Heart right ventricle (tissue), 16 donors: ENCODE data around the gene STARD3NL. TPM values are rescaled to one million over a fixed set of nuclear protein-coding genes. Genes with fewer than 3 reads are reported as not detected.
A peak's percentile ranks its signal among the peaks of the same experiment; 100 is the strongest.
"Not testable (repeated sequence)": the region's sequence is repeated elsewhere in the genome, so short reads cannot be mapped to it uniquely, and the experiment has no call there.

Experiments used
- ATAC-seq, 8 donors: fragments of 200-7000 bp; cut with Tn5 transposase; one replicate each; pipeline ENCODE4 v1.9.1; 2020; ENCODE audit warnings: mild to moderate bottlenecking in 8 of 8, moderate library complexity in 8 of 8, moderate number of reproducible peaks in 1 of 8
- DNase-seq, 2 donors: peaks; one replicate each; pipeline ENCODE4 v3.0.0-alpha.2; 2020
- H3K27ac ChIP-seq, 10 donors: fragments of 200-600 bp; sonication (generic) in 2 of 10; one replicate each; pipeline versions ENCODE4 v1.5.0 to v1.8.0; 2020 to 2022; ENCODE audit warnings: mild to moderate bottlenecking in 3 of 10
- H3K27me3 ChIP-seq, 7 donors: fragments of 200-600 bp; one replicate each; pipeline ENCODE4 v1.8.0; 2021 to 2022; ENCODE audit warnings: mild to moderate bottlenecking in 2 of 7
- H3K36me3 ChIP-seq, 9 donors: fragments of 200-600 bp; sonication (generic) in 1 of 9; one replicate each; pipeline versions ENCODE4 v1.5.0 to v1.8.0; 2020 to 2022; ENCODE audit warnings: mild to moderate bottlenecking in 2 of 9
- H3K4me1 ChIP-seq, 9 donors: fragments of 200-600 bp; sonication (generic) in 1 of 9; one replicate each; pipeline versions ENCODE4 v1.5.0 to v1.8.0; 2020 to 2022; ENCODE audit warnings: mild to moderate bottlenecking in 4 of 9
- H3K4me3 ChIP-seq, 10 donors: fragments of 200-600 bp; sonication (generic) in 2 of 10; one replicate each; pipeline versions ENCODE4 v1.5.0 to v1.8.0; 2020 to 2022; ENCODE audit warnings: mild to moderate bottlenecking in 7 of 10, moderate library complexity in 2 of 10
- H3K9me3 ChIP-seq, 11 donors: fragments of 200-600 bp in 10 of 11; sonication (generic) in 2 of 11; one replicate each; pipeline versions ENCODE4 v1.5.0 to v1.8.0; 2013 to 2022; ENCODE audit warnings: mild to moderate bottlenecking in 2 of 11, control low read depth in 1 of 11, moderate library complexity in 1 of 11
- CTCF ChIP-seq, 9 donors: fragments of 200-600 bp; sonication (generic) in 2 of 9; IDR thresholded peaks; one replicate each; pipeline versions ENCODE4 v1.5.0 to v1.8.0; 2021 to 2022; ENCODE audit warnings: antibody characterized with exemption in 9 of 9, mild to moderate bottlenecking in 5 of 9, moderate library complexity in 1 of 9
- WGBS, 2 donors: extraction: QIAGEN DNeasy Blood & Tissue Kit; methylation state at CpG; one replicate each; pipeline ENCODE4 v1.1.7; 2013; ENCODE audit warnings: inconsistent platforms in 1 of 2; 5-methylcytosine and 5-hydroxymethylcytosine counted together
- intact Hi-C, 10 donors: fragments of 100-400 bp; cut with DNase I; formaldehyde crosslinking; loops; one replicate each; pipeline versions ENCODE4 v1.11.1 to v1.14.2; 2022
- polyA plus RNA-seq, 2 donors: library from polyadenylated mRNA; stranded (reverse); fragments of 200-250 nt; gene quantifications; one replicate each; pipeline ENCODE4 v1.2.3, GENCODE V29; 2013
- total RNA-seq, 10 donors: library from RNA; stranded (reverse); fragmentation: NEBNext Ultra II Directional in 3 of 10; extraction: Animal tissue kit (Norgen Biotek cat#: 25700) in 3 of 10; gene quantifications; one replicate each; pipeline versions ENCODE4 v1.2.1 to v1.2.4, GENCODE V29; 2021 to 2023
- donor health status: Arrhythmogenic right ventricular cardiomyopathy.
- donor health status: ischemic (EF 13 %, LVEDD 7.1; RV severe dilation, severe dysfunction).
- donor health status: healthy with polysubstance abuse.
- donor health status: DM: no; HTN: yes; CAD: no.
- donor health status: DM: no; HTN: no; CAD: no.
- donor health status: ischemic (EF 25% LVEDD 6.9; RV normal size, moderate dysfunction).
- donor health status: ischemic (EF 25% LVEDD 5.7; RV mildly dilated, moderate dysfunction).
- donor health status: healthy.
- donor health status: DM: yes; HTN: yes; CAD: no.
- donor health status: Ischemic cardiomyopathy.
- donor health status: ischemic (EF 35%, LVEDD 5.7; RV mildly dilated, moderate dysfunction).
- donor health status: nonischemic (EF 11% LVEDD 7.7; RV severe dilation, severe dysfunction).
- donor health status: DM: yes; HTN: yes; CAD: no.
- donor health status: PGD.
- donor health status: ischemic (EF 29% LVEDD 5.4; RV normal size, mild dysfunction).
- donor health status: nonischemic (EF 23%, LVEDD 6.1; RV moderate dilation, normal function).

The STARD3NL gene
- total and polyA plus RNA-seq, 12 donors, result 11.9 to 29.3 (median 24.1) TPM

GRCh38 chr7:38163671-38164070, 14.4 kb upstream of the STARD3NL start:
- H3K9me3 ChIP-seq, result no peaks in the 10 kb centered on the region
- H3K4me1 ChIP-seq, result no peaks in the 10 kb centered on the region
- no peak overlapping the region for H3K4me3 ChIP-seq
- no peak for TF ChIP-seq CTCF (IDR thresholded peaks at IDR 0.05)
- intact Hi-C loops, result no loop called here
- H3K27ac ChIP-seq, result no peak overlapping the region
- no peak for ATAC-seq
- no peak for DNase-seq
- H3K36me3 ChIP-seq, result no peaks in the 10 kb centered on the region
- 68 to 76% methylated on average over 4 of the region's 4 CpGs for WGBS, 2 donors
- no peaks in the 10 kb centered on the region for H3K27me3 ChIP-seq

GRCh38 chr7:38168890-38169570, 9.0 kb upstream of the STARD3NL start:
- Histone ChIP-seq H3K27me3 (no peaks in the 10 kb centered on the region), H3K4me1 (peaks cover 0 to 22% (median 0%) of the 10 kb centered on the region in 9 donors), H3K27ac (peak overlapping the region in 1 of 10 donors; percentile 51), H3K9me3 (no peaks in the 10 kb centered on the region), H3K36me3 (no peaks in the 10 kb centered on the region), H3K4me3 (no peak overlapping the region)
- no peak for TF ChIP-seq CTCF (IDR thresholded peaks at IDR 0.05)
- DNase-seq (no peak), ATAC-seq (no peak)
- intact Hi-C loops, result no loop called here
- WGBS, 2 donors, result 84 to 87% methylated on average over 1 of the region's 1 CpG

GRCh38 chr7:38169847-38170246, 8.2 kb upstream of the STARD3NL start:
- no peaks in the 10 kb centered on the region for H3K27me3 ChIP-seq
- no peak overlapping the region for H3K4me3 ChIP-seq
- no peaks in the 10 kb centered on the region for H3K9me3 ChIP-seq
- H3K27ac ChIP-seq, result peak overlapping the region in 1 of 10 donors; percentile 51
- DNase-seq, result no peak
- intact Hi-C loops, result no loop called here
- no peaks in the 10 kb centered on the region for H3K36me3 ChIP-seq
- TF ChIP-seq CTCF (IDR thresholded peaks at IDR 0.05), result no peak
- ATAC-seq, result peak in 1 of 8 donors; percentile 64
- H3K4me1 ChIP-seq, result peaks cover 0 to 22% (median 0%) of the 10 kb centered on the region in 9 donors
- whole genome bisulfite sequencing, 2 donors, result 62 to 73% methylated on average over 2 of the region's 2 CpGs

- Histone ChIP-seq H3K27me3 (no peaks in the 10 kb centered on the region), H3K4me1 (peaks cover 0 to 22% (median 0%) of the 10 kb centered on the region in 9 donors), H3K4me3 (peak overlapping the region in 1 of 10 donors; percentile 10), H3K36me3 (no peaks in the 10 kb centered on the region), H3K27ac (peak overlapping the region in 1 of 10 donors; percentile 36), H3K9me3 (no peaks in the 10 kb centered on the region)
- TF ChIP-seq CTCF (IDR thresholded peaks at IDR 0.05), result no peak
- intact Hi-C loops, result no loop called here
- no peak for ATAC-seq
- 61 to 62% methylated on average over 6 of the region's 6 CpGs for WGBS, 2 donors
- DNase-seq, result no peak
Measured at GRCh38 chr7:38171623-38172391, 6.2 kb upstream of the STARD3NL start.

GRCh38 chr7:38175547-38175946, 2.5 kb upstream of the STARD3NL start:
- not testable (repeated sequence) for H3K27ac ChIP-seq, H3K36me3 ChIP-seq, DNase-seq, ATAC-seq, H3K9me3 ChIP-seq, H3K4me3 ChIP-seq, H3K27me3 ChIP-seq
- 94 to 95% methylated on average over 9 of the region's 9 CpGs for WGBS, 2 donors
- intact Hi-C loops, result loop anchor here in 4 of 10 donors (5.0 kb wide), 2 partner anchors 37 to 42 kb away; no protein-coding TSS in a partner anchor
- H3K4me1 ChIP-seq, result peaks cover 2 to 29% (median 17%) of the 10 kb centered on the region in 9 donors
